HG03135 (cell line): ENCODE data around the gene PCARE.

Experiments used
- ATAC-seq: cut with Tn5 transposase; IDR thresholded peaks from one replicate; pipeline ENCODE4 v1.9.1; 2021; ENCODE audit warnings: mild to moderate bottlenecking, moderate library complexity; ENCODE audit not compliant: unreplicated experiment

The PCARE gene

DNA sequence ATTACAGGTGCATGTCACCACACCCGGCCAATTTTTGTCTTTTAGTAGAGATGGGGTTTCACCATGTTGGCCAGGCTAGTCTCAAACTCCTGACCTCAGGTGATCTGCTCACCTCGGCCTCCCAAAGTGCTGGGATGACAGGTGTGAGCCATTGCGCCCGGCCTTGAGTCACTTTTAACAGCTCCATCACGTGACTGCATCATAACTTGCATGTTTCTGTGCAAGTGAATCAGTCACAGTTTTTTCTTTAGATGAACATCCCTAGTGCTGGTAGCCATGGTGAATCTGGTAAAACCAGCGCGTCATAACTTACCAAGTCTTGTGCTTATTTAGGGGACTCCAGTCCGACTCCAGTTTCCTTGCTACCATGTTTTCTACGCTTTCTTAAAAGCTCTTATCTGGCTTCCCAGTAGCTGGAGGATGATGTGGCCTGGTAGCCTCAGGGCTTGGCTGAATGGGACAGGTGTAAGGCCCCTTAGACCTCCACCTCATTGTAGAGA is 33.1 kb downstream of the PCARE start:
- no peak for ATAC-seq

DNA sequence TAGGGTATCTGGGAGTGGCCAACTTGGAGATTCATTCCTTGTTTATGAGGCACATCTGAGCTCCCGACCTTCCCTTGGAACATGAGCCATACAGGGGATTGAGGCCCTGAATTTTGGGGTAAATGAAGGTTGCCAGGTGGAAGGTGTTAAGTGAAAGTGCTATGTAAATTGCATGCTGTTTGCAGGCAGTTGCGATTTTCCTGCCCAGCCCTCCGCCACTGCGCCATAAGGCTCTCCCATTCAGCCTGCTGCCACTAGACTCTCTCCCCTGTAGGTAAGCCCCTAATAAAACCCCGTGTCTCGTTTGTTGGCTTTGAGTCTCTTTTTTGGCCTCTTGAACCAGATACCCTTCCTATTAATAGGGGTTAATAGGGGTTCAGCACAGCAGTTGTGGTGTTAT is 33.8 kb downstream of the PCARE start:
- ATAC-seq = no peak

DNA sequence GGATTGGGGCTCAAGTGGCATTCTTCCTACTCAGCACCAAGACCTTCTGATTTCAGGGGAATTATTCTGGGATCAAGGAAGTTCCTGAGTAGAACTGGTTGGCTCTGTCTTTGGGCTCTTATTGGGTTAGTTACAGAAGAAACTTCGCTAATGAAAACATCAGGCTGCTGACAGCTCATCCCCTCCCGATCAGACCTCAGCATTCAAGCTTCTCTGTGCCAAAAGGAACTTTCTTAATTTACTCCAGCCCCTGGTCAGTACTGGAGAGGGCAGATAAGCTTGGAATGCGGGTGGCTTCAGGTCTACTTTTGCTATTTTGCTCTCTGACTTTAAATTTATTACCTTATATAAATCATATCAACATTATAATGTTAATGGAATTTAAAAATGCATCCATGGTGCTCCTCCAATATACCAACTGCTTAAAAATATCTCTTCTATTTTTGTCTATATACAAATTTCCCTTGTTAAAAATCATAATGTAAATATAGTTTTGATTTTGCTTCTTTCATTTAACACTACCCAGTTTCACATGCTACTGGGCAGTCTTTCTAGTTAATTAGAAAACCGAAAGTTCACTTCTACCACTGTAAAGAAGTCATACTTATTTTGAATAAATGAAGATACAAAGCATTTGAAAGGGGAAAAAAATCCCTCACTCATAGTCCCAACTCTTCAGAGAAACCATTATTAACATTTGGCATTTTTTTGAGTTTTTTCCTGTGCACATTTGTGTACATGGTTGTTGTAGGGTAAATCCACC is 34.4 kb downstream of the PCARE start:
- no peak for ATAC-seq

DNA sequence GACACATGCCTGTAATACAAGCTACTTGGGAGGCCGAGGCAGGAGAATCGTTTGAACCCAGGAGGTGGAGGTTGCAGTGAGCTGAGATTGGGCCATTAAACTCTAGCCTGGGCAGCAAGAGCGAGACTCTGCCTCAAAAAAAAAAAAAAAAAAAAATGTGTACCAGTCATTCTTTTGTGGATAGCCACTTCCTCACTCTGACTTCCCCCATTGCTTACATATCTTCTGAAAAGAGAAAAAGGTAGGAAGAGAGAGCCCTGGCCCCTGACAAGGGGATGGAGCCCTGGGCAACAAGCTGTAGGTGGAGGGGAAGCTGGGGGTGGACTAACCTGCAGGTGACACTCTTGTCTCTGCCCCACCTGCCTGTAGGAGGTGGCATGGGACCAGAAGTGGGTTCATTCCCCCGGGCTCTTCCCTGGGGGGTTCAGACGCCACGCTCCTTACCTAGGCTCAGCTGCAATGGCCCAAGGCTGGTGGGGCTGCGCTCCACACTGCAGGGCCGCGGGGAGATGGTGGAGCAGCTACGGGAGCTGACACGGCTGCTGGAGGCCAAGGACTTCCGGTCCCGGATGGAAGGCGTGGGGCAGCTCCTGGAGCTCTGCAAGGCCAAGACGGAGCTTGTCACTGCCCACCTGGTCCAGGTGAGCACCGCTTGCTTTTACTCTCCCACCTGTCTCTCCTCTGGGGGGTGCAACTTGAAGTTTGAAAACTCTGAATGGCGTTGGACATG is 39.1 kb downstream of the PCARE start:
- no peak for ATAC-seq

- no peak for ATAC-seq
Measured at GRCh38 chr2:29033656-29034055, 40.7 kb downstream of the PCARE start.

- no peak for ATAC-seq
Measured at GRCh38 chr2:29033172-29033571, 41.2 kb downstream of the PCARE start.

GRCh38 chr2:29032189-29032588 is 42.1 kb downstream of the PCARE start:
- ATAC-seq = no peak

DNA sequence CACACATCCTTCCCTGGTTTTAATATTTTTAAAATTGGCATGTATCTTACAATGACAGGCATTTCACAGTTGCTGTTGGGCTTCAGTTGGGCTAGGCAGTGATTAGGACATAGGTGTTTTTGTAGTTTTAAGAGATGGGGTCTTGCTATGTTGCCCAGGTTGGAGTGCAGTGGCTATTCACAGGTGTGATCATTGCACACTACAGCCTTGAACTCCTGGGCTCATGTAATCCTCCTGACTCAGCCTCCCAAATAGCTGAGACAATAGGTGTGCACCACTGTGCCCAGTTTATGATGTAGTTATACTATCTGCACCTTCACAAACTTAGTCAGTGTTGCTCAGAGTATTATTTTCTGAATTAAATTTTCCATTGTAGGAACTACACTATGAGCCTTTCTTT is 43.3 kb downstream of the PCARE start:
- ATAC-seq = no peak

GRCh38 chr2:29025711-29026110 is 48.6 kb downstream of the PCARE start:
- ATAC-seq = no peak

DNA sequence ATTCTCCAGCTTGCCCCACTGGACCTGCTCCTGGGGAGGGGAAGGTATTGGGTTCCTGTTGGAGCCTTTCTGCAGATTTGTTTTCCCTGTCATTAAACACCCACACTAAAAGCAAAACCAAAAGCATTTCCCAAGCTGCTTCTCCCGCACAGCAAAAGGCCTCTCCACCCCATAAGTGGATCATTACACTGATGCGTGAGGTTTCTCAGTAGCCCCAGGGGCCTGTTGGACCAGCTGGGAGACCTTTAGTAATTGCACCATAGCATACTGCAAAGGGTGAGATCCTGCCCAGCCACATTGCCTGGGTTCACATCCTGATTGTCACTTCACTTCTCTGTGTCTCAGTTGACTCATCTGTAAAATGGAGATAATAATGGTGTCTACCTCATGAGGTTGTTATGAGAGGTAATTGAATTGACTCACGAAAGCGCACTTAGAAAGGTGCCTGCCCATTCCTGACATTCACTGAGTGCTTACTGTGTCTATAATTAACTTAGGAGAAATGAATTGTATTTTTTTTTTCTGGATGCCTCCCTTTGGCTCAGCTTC is 49.4 kb downstream of the PCARE start:
- no peak for ATAC-seq

DNA sequence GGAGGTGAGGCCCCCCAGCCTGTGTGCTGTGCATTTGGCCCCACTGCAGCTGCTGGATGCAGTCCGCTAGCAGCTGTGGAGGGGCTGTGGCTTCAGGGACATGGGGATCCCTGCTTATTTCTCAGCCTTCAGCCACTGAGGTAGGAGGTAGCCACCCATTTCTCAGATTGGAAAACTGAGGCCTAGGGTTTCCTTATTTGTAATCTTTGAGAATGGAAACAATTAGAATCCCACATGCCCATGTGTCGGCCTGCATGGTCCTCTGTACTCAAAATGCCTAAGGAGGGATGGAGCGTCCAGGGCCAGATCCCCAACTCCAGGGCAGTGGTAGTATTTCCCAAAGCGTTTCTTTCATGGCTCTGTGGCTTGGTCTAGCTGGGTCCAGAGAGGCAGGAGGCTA is 51.1 kb downstream of the PCARE start:
- ATAC-seq = no peak

- ATAC-seq = no peak
Measured at GRCh38 chr2:29022679-29023078, 51.6 kb downstream of the PCARE start.

DNA sequence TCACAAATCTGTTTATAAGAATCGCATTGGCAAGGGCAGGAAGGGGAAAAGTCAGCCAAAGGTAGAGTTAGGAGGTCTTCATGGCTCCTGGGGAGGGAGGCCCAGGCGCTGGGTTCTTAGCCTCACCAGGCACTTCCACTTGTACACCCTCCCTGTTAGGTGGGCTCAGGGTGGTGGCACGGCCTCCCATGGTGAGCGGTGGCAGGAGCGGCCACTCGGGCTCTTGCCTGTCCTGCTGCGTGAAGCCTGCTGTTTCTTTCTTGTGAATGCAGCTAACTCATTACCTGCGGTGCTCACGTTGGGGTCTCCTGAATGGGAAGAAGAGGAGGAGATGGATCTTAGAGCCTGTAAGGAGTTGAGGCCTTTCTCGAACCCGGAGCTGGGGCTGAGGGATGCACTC is 52.4 kb downstream of the PCARE start:
- ATAC-seq = no peak

DNA sequence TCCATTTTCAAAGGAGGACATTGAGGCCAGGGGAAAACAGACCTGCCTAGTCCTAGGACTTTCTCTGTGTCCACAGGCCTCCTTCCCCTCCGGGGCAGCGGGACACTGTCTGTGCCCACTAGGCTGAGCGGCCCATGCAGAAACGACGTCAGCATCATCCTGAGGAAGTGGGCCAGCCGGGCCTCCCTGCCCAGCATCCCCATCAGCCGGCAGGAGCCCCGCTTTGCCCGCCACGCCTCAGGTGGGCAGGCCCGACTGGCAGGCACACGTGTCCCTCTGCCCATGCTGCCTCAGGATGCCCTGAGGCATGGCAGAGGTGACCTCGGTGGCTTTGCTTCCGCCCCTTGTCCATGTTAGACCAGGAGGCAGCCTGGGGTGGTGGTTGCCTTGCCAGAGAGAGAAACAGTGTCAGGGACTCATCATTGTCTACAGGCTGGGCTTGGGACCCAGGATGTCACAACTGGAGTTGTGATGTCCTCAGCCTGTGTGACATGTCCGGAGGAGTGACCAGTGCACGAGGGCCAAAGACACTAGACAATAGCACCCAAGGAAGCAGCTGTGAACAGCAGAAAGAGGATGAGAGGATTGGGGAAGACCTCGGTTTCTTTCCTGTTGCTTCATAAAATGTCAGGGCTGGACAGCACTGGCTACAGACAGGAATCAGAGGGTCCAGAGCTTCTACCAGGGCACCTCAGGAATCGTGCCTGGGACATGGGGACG is 56.4 kb downstream of the PCARE start:
- no peak for ATAC-seq

- ATAC-seq = no peak
Measured at GRCh38 chr2:29016504-29016903, 57.8 kb downstream of the PCARE start.

DNA sequence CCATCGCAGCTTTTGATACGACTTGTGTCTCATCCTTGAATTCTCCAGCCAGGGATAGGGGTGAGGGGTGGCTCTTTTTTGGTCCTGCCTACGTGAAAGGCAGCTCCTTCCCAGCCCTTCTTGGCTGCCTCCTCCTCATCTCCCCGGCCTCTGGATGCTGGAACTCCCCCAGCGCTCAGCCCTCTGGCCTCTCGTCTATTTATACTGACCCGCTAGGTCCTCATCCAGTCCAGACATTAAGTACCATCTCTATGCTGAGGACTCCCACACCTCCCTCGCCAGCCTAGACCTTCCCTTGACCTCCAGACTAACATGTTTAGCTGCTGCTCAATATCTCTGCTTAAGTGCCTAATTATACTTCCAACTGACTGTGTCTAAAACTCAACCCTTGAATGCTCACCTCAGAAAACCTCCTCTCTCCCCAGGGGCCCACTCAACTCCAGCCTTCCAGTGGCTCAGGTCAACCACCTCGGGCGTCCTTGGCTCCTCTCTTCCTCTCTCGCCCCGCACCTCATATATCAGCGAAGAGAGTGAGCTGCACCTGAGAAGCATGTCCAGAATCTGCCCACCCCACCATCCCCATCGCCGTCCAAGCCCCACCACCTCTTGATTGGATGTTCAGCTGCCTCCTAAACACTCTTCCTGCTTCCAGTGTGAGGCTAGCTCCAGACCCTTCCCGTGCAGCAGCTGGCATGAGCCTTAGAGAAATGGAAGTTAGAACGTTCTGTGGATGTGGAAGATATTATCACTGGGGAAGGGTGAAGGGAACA is 58.4 kb downstream of the PCARE start:
- ATAC-seq = no peak

DNA sequence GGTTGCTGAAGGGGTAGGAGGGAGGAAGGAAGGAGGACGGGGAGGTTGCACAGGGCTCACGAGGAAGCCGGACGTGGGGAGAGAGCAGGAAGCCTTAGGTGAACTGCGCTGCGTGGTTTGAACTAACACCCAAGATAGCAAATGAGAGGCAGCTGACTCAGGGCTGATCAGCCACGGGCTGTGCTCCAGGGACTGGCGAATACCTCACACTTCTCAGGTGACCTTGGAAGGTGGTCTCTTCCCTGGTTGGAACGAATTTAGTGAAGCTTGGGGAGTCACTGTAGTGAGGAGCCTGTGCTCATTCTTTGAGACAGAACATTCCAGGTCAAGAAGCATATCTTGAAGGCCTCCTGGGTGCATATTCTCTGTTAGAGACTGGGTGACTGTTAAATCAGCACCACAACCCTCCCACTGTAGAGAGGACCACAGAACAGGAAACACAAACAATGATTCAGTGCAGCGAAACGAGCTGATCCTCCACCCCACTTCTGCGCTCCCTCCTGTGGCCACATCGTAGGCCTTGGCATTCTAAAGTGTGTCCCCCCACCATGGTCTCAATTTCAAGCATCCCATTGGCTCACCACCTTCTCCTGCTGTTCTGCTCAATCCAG is 59.4 kb downstream of the PCARE start:
- peak; percentile 49 for ATAC-seq

DNA sequence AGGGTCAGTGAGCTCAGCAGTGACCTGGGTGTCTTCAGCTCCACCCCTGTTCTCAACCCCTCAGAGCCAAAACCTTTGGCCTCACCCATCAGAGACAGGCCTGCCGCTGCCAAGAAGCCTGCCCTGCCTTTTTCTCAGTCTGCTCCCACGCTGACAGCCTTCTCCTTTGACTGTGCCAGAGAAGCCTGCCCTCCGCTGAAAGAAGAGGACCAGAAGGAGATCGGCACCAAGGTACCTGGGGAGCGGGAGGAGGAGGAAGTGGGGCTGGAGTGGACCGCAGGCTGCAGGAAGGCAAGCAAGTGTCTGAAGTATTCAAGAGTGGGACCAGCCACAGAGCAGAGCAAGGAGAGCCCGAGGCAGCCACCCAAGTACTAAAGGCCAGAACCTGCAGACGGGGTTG is 60.0 kb downstream of the PCARE start:
- peak; percentile 18 for ATAC-seq

DNA sequence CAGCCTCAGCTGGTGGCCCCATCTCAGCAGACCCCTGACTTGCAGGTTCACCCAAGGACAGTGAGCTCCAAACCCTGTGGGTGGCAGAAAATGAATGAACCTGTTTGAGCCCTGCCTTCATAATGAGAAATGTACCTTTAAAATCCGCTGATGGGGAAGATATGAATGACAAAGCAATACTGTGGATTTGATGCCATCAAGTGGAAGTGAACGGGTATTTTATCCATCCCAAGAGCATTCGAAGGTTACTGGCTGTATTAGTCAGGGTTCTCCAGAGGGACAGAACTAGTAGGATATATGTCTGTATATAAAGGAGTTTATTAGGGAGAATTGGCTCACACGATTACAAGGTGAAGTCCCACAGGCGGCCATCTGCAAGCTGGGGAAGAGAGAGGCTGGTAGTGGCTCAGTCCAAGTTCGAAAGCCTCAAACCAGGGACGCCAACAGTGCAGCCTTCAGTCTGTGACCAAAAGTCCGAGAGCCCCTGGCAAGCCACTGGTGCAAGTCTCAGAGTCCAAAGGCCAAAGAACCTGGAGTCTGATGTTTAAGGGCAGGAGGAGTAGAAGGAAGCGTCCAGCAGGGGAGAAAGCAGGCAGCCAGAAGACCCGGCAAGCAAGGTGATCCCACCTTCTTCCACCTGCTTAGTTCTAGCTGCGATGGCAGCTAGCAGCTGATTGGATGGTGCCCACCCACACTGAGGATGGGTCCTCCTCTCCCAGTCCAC is 61.1 kb downstream of the PCARE start:
- ATAC-seq = no peak
